Lung (tissue), 12 donors: ENCODE measurements around the gene CASQ2. TPM values are rescaled to one million over a fixed set of nuclear protein-coding genes. Genes with fewer than 3 reads are reported as not detected.

Source experiments
- ATAC-seq: fragments of 200-7000 bp; cut with Tn5 transposase; one replicate; pipeline ENCODE4 v1.9.1; 2020; ENCODE audit warnings: moderate number of reproducible peaks; ENCODE audit not compliant: insufficient read depth, low FRiP score
- DNase-seq, 3 donors: peaks; one replicate each; pipeline ENCODE4 v3.0.0-alpha.2; 2013 to 2017
- H3K27ac ChIP-seq, 2 donors: one replicate each; pipeline ENCODE4 v1.5.1; 2013; ENCODE audit warnings: mild to moderate bottlenecking in 2 of 2, moderate library complexity in 2 of 2, control low read depth in 1 of 2, inconsistent platforms in 1 of 2, low read depth in 1 of 2, low read length in 1 of 2
- H3K27me3 ChIP-seq, 3 donors: one replicate each; pipeline ENCODE4 v1.5.1; 2013; ENCODE audit warnings: low read length in 2 of 3; ENCODE audit not compliant: control insufficient read depth in 3 of 3, insufficient read depth in 3 of 3
- H3K36me3 ChIP-seq, 4 donors: one replicate each; pipeline ENCODE4 v1.5.1; 2013; ENCODE audit warnings: low read length in 4 of 4, mild to moderate bottlenecking in 1 of 4, moderate library complexity in 1 of 4; ENCODE audit not compliant: control insufficient read depth in 4 of 4, insufficient read depth in 4 of 4
- H3K4me1 ChIP-seq, 5 donors: one replicate each; pipeline ENCODE4 v1.5.1; 2013; ENCODE audit warnings: low read length in 5 of 5, mild to moderate bottlenecking in 2 of 5, moderate library complexity in 1 of 5; ENCODE audit not compliant: control insufficient read depth in 5 of 5, insufficient read depth in 5 of 5
- H3K4me3 ChIP-seq: one replicate; pipeline ENCODE4 v1.5.1; 2013; ENCODE audit warnings: mild to moderate bottlenecking, control low read depth, moderate library complexity
- H3K9ac ChIP-seq, 2 donors: one replicate each; pipeline ENCODE4 v1.5.1; 2013; ENCODE audit warnings: low read length in 2 of 2, control low read depth in 1 of 2; ENCODE audit not compliant: insufficient read depth in 1 of 2
- H3K9me3 ChIP-seq, 4 donors: one replicate each; pipeline ENCODE4 v1.5.1; 2013; ENCODE audit warnings: low read length in 3 of 4, mild to moderate bottlenecking in 1 of 4, moderate library complexity in 1 of 4; ENCODE audit not compliant: control insufficient read depth in 4 of 4, insufficient read depth in 3 of 4
- CTCF ChIP-seq: IDR thresholded peaks from 2 replicates; pipeline ENCODE4 v1.5.1; 2012; ENCODE audit warnings: mild to moderate bottlenecking; ENCODE audit errors: control extremely low read depth, extremely low read depth
- WGBS, 2 donors: extraction: QIAGEN DNeasy Blood & Tissue Kit; methylation state at CpG; one replicate each; pipeline ENCODE4 v1.1.7; 2013; 5-methylcytosine and 5-hydroxymethylcytosine counted together
- polyA plus RNA-seq, 2 donors: library from polyadenylated mRNA; stranded (reverse); fragments of 200-250 nt; gene quantifications; one replicate each; pipeline ENCODE4 v1.2.1, GENCODE V29; 2013
- total RNA-seq, 2 donors: library from RNA; depleted of rRNA in 1 of 2; stranded (reverse); fragments of >200 nt in 1 of 2; gene quantifications; one replicate each; pipeline ENCODE4 v1.2.1, GENCODE V29; 2014 to 2021
- donor health status: control.
- donor health status: control.
- donor health status: Bipolar disorder and iron deficiency.
- donor health status: healthy.
- donor health status: DM: yes; HTN: yes; CAD: no.

CASQ2 gene
- total and polyA plus RNA-seq, 4 donors, result 0.50 to 3.4 (median 1.4) TPM

- H3K36me3 ChIP-seq, result no peaks in the 10 kb centered on the region
- H3K9me3 ChIP-seq, result no peaks in the 10 kb centered on the region
These were observed 40.6 kb upstream of the CASQ2 start for GRCh38 chr1:115809076-115809475.

GRCh38 chr1:115807723-115808122 lies 39.2 kb upstream of the CASQ2 start:
- peak; percentile 53 for TF ChIP-seq CTCF
- 0 to 1% methylated on average over 2 of the region's 2 CpGs for WGBS, 2 donors
- no peak overlapping the region for H3K4me3 ChIP-seq
- DNase-seq (peak; percentile 41 to 81 (median 71)), ATAC-seq (peak; percentile 85)
- H3K4me1 ChIP-seq, result peaks cover 0 to 11% (median 0%) of the 10 kb centered on the region in 5 donors
- no peak overlapping the region for H3K9ac ChIP-seq
- no peak overlapping the region for H3K27ac ChIP-seq
- no peaks in the 10 kb centered on the region for H3K27me3 ChIP-seq
- H3K9me3 ChIP-seq, result no peaks in the 10 kb centered on the region
- H3K36me3 ChIP-seq, result no peaks in the 10 kb centered on the region

More at GRCh38 chr1:115809076-115809475, 40.6 kb upstream of the CASQ2 start:
- ATAC-seq (no peak), DNase-seq (no peak)
- TF ChIP-seq CTCF, result no peak
- Histone ChIP-seq H3K27me3 (no peaks in the 10 kb centered on the region), H3K4me1 (peaks cover 0 to 11% (median 0%) of the 10 kb centered on the region in 5 donors), H3K9ac (no peak overlapping the region), H3K4me3 (no peak overlapping the region), H3K27ac (no peak overlapping the region)

- Histone ChIP-seq H3K4me3 (no peak overlapping the region), H3K4me1 (peaks cover 0 to 5% (median 0%) of the 10 kb centered on the region in 5 donors), H3K9me3 (no peaks in the 10 kb centered on the region), H3K36me3 (no peaks in the 10 kb centered on the region), H3K27ac (no peak overlapping the region), H3K9ac (no peak overlapping the region), H3K27me3 (no peaks in the 10 kb centered on the region)
- no peak for DNase-seq
- no peak for TF ChIP-seq CTCF
- ATAC-seq, result no peak
- WGBS, 2 donors, result 96 to 97% methylated on average over 1 of the region's 1 CpG
These were observed 37.1 kb upstream of the CASQ2 start for GRCh38 chr1:115805597-115805996.

- Histone ChIP-seq H3K27me3 (no peaks in the 10 kb centered on the region), H3K4me1 (peaks cover 0 to 3% (median 0%) of the 10 kb centered on the region in 5 donors), H3K4me3 (no peak overlapping the region), H3K9ac (no peak overlapping the region), H3K27ac (no peak overlapping the region), H3K9me3 (no peaks in the 10 kb centered on the region), H3K36me3 (no peaks in the 10 kb centered on the region)
- DNase-seq (no peak), ATAC-seq (no peak)
- WGBS, 2 donors, result 87 to 88% methylated on average over 2 of the region's 2 CpGs
- no peak for TF ChIP-seq CTCF
These were observed 33.9 kb upstream of the CASQ2 start for GRCh38 chr1:115802416-115802815.
